Measurements from ENCODE around the gene FREY1.

DNA sequence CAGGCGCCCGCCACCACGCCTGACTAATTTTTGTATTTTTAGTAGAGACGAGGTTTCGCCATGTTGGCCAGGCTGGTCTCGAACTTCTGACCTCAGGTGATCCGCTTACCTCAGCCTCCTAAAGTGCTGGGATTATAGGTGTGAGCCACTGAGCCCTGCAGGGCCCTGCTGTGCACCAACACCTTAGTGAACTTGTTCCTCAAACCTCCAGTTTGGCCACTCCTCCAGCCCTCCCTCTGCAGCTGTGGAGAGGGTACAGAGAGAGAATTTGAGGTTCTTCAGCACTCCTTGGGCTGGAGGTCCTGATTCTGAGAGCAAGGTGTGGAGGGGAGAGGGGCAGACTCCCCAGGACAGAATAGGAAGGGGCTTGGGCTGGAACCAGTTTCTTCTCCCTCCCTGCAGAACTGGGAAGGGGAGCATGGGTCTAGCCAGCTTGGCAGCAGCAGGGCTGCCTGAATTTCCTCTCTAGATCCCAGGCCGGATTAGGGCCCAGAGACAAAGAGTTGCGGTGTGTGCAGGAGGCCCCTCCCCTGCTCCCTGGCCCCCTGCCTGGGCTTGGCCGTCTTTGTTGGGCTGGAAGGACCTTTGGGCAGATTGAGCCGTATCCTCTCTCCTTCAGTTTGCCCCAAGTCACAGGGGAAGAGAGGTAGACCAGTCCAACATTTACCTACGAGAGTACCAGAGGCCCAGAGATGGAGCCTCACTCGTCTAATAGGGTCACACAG is 12.9 kb upstream of the FREY1 start:
- TF ChIP-seq POLR2AphosphoS5 (IDR thresholded peaks at IDR 0.05; ENCODE audit: low read depth, low read length) (no peak), TAF1 (IDR thresholded peaks at IDR 0.05; ENCODE audit: borderline replicate concordance, insufficient read depth, low read length) (no peak)
